CD14-positive monocyte (primary cell): Measurements from ENCODE around the gene NSF. TPM values are rescaled to one million over a fixed set of nuclear protein-coding genes. Genes with fewer than 3 reads are reported as not detected.

Experiments
- DNase-seq, 3 donors: peaks; one replicate each; pipeline ENCODE4 v3.0.0-alpha.2; 2011 to 2022
- H2AFZ ChIP-seq: 2 replicates; pipeline ENCODE4 v1.6.0; 2012; ENCODE audit warnings: mild to moderate bottlenecking, low read depth, low read length, inconsistent platforms; ENCODE audit not compliant: insufficient read depth, poor library complexity, severe bottlenecking
- H3K27ac ChIP-seq, 2 donors: 1 replicate in 1 of 2; 2 replicates in 1 of 2; pipeline ENCODE4 v1.5.1; 2012 to 2013; ENCODE audit warnings: low read length in 2 of 2, control low read depth in 1 of 2, inconsistent platforms in 1 of 2, low read depth in 1 of 2, mild to moderate bottlenecking in 1 of 2
- H3K27me3 ChIP-seq, 2 donors: one replicate each; pipeline versions ENCODE4 v1.6.0 to v1.6.1; 2011 to 2013; ENCODE audit warnings: low read length in 2 of 2; ENCODE audit not compliant: control insufficient read depth in 2 of 2, insufficient read depth in 2 of 2
- H3K36me3 ChIP-seq, 2 donors: replicated peaks in 1 of 2; 1 replicate in 1 of 2; 2 replicates in 1 of 2; pipeline versions ENCODE4 v1.5.1 to v1.6.1; 2012 to 2013; ENCODE audit warnings: low read length in 2 of 2, control low read depth in 1 of 2, inconsistent platforms in 1 of 2, mild to moderate bottlenecking in 1 of 2; ENCODE audit not compliant: insufficient read depth in 2 of 2, control insufficient read depth in 1 of 2
- H3K4me1 ChIP-seq, 2 donors: 1 replicate in 1 of 2; 2 replicates in 1 of 2; pipeline versions ENCODE4 v1.5.1 to v1.6.1; 2012 to 2013; ENCODE audit warnings: low read length in 2 of 2, control low read depth in 1 of 2, inconsistent platforms in 1 of 2, mild to moderate bottlenecking in 1 of 2, moderate library complexity in 1 of 2; ENCODE audit not compliant: insufficient read depth in 2 of 2, control insufficient read depth in 1 of 2
- H3K4me2 ChIP-seq: replicated peaks from 2 replicates; pipeline ENCODE3; 2012; ENCODE audit warnings: low read length, moderate library complexity, mild to moderate bottlenecking; ENCODE audit not compliant: poor library complexity, severe bottlenecking; ENCODE audit errors: extremely low read depth
- H3K4me3 ChIP-seq, 3 experiments: fragments of 200-600 bp in 1 of 3; sonication (generic) in 1 of 3; replicated peaks in 1 of 3; 1 replicate in 2 of 3; 2 replicates in 1 of 3; pipeline ENCODE4 v1.5.1; 2011 to 2013; ENCODE audit warnings: low read length in 3 of 3, mild to moderate bottlenecking in 3 of 3, control low read depth in 2 of 3, low read depth in 2 of 3, inconsistent platforms in 1 of 3, moderate library complexity in 1 of 3
- H3K79me2 ChIP-seq: 2 replicates; pipeline ENCODE4 v1.6.0; 2012; ENCODE audit warnings: mild to moderate bottlenecking, control low read depth, inconsistent platforms, low read length, moderate library complexity; ENCODE audit not compliant: insufficient read depth
- H3K9ac ChIP-seq: 2 replicates; pipeline ENCODE4 v1.6.0; 2017; ENCODE audit warnings: low read length, mild to moderate bottlenecking; ENCODE audit not compliant: insufficient read depth, poor library complexity, severe bottlenecking
- H3K9me3 ChIP-seq, 2 donors: replicated peaks in 1 of 2; 1 replicate in 1 of 2; 2 replicates in 1 of 2; pipeline versions ENCODE4 v1.5.1 to v1.6.1; 2012 to 2013; ENCODE audit warnings: low read length in 2 of 2, control low read depth in 1 of 2; ENCODE audit not compliant: control insufficient read depth in 1 of 2, insufficient read depth in 1 of 2
- H4K20me1 ChIP-seq: 2 replicates; pipeline ENCODE4 v1.6.0; 2012; ENCODE audit warnings: mild to moderate bottlenecking, low read length, control low read depth, moderate library complexity; ENCODE audit not compliant: insufficient read depth
- H3K27ac Mint-ChIP-seq, 7 donors: one replicate each; pipeline ENCODE4 v1.8.0; 2020; ENCODE audit warnings: mild to moderate bottlenecking in 7 of 7, mixed read lengths in 7 of 7, moderate library complexity in 6 of 7, inconsistent platforms in 2 of 7
- H3K27me3 Mint-ChIP-seq, 3 donors: one replicate each; pipeline ENCODE4 v1.8.0; 2021 to 2022; ENCODE audit warnings: low read depth in 3 of 3, mild to moderate bottlenecking in 3 of 3, mixed read lengths in 3 of 3, moderate library complexity in 3 of 3, inconsistent platforms in 1 of 3
- H3K36me3 Mint-ChIP-seq, 2 donors: one replicate each; pipeline ENCODE4 v1.8.0; 2020; ENCODE audit warnings: mixed read lengths in 2 of 2, inconsistent platforms in 1 of 2, mild to moderate bottlenecking in 1 of 2
- H3K4me1 Mint-ChIP-seq: one replicate; pipeline ENCODE4 v1.8.0; 2020; ENCODE audit warnings: mild to moderate bottlenecking, mixed read lengths
- H3K4me3 Mint-ChIP-seq, 2 donors: one replicate each; pipeline ENCODE4 v1.8.0; 2020; ENCODE audit warnings: mild to moderate bottlenecking in 2 of 2, mixed read lengths in 2 of 2, moderate library complexity in 1 of 2
- H3K9me3 Mint-ChIP-seq, 7 donors: one replicate each; pipeline ENCODE4 v1.8.0; 2020 to 2022; ENCODE audit warnings: mixed read lengths in 7 of 7, mild to moderate bottlenecking in 6 of 7, moderate library complexity in 6 of 7, inconsistent platforms in 2 of 7
- CTCF ChIP-seq: fragments of 200-600 bp; IDR thresholded peaks from one replicate; pipeline ENCODE4 v1.8.0; 2022; ENCODE audit warnings: antibody characterized with exemption, mild to moderate bottlenecking
- WGBS: methylation state at CpG from one replicate; pipeline ENCODE4 v1.1.5; 2013; ENCODE audit warnings: missing lambda C conversion rate; ENCODE audit not compliant: insufficient coverage; 5-methylcytosine and 5-hydroxymethylcytosine counted together
- intact Hi-C, 2 donors: fragments of 100-400 bp; cut with micrococcal nuclease; formaldehyde crosslinking; loops; one replicate each; pipeline versions ENCODE4 v1.15.0 to v1.15.1; 2023
- polyA plus RNA-seq, 3 donors: library from polyadenylated mRNA; depleted of rRNA in 1 of 3; unstranded in 2 of 3; stranded (reverse) in 1 of 3; fragments of 300-500 nt in 2 of 3; fragments of >200 nt in 1 of 3; fragmentation: Illumina TruSeq in 2 of 3; gene quantifications; 1 replicate in 2 of 3; 2 replicates in 1 of 3; pipeline ENCODE4 v1.2.3, GENCODE V29; 2012 to 2021

NSF gene
- polyA plus RNA-seq, 3 donors: 22.5 to 63.2 (median 58.0) TPM

- Histone ChIP-seq H3K4me3 (no peak overlapping the region), H3K9me3 (no peaks in the 10 kb centered on the region), H3K4me2 (no peak overlapping the region), H3K36me3 (no peaks in the 10 kb centered on the region), H3K9ac (no peak overlapping the region), H2AFZ (no peak overlapping the region), H3K27ac (no peak overlapping the region), H3K79me2 (no peaks in the 10 kb centered on the region), H3K4me1 (no peaks in the 10 kb centered on the region), H4K20me1 (no peaks in the 10 kb centered on the region), H3K27me3 (peaks cover 0 to 5% of the 10 kb centered on the region in 2 donors)
- intact Hi-C loops: no loop called here
- H3K4me3 Mint-ChIP-seq: no peak overlapping the region
- no peaks in the 10 kb centered on the region for H3K36me3 Mint-ChIP-seq
- peaks cover 0 to 6% (median 2%) of the 10 kb centered on the region in 7 donors for H3K9me3 Mint-ChIP-seq
- WGBS: 76% methylated on average over 3 of the region's 3 CpGs
- H3K27ac Mint-ChIP-seq: no peak overlapping the region
- DNase-seq: no peak
- H3K4me1 Mint-ChIP-seq: no peaks in the 10 kb centered on the region
- peaks cover 5 to 36% (median 21%) of the 10 kb centered on the region in 3 donors for H3K27me3 Mint-ChIP-seq
- no peak for TF ChIP-seq CTCF
These were observed 199.7 kb downstream of the NSF start for GRCh38 chr17:46790216-46790615.

- Mint-ChIP-seq H3K4me3 (no peak overlapping the region), H3K27me3 (peaks cover 6 to 37% (median 21%) of the 10 kb centered on the region in 3 donors)
These were observed 201.1 kb downstream of the NSF start for GRCh38 chr17:46791531-46791930.

More at GRCh38 chr17:46791531-46791930, 201.1 kb downstream of the NSF start:
- Mint-ChIP-seq H3K4me1 (no peaks in the 10 kb centered on the region), H3K36me3 (no peaks in the 10 kb centered on the region), H3K27ac (no peak overlapping the region), H3K9me3 (peaks cover 0 to 6% (median 2%) of the 10 kb centered on the region in 7 donors)
- Histone ChIP-seq H3K27ac (no peak overlapping the region), H2AFZ (no peak overlapping the region), H3K27me3 (peaks cover 0 to 7% of the 10 kb centered on the region in 2 donors), H3K4me3 (no peak overlapping the region), H4K20me1 (no peaks in the 10 kb centered on the region), H3K9me3 (no peaks in the 10 kb centered on the region), H3K79me2 (no peaks in the 10 kb centered on the region), H3K9ac (no peak overlapping the region), H3K36me3 (no peaks in the 10 kb centered on the region), H3K4me1 (no peaks in the 10 kb centered on the region), H3K4me2 (no peak overlapping the region)
- TF ChIP-seq CTCF: no peak
- no peak for DNase-seq
- WGBS: no CpG with 5 or more reads among the region's 5 CpGs
- intact Hi-C loops: no loop called here
